Kidney (tissue), 14 donors: ENCODE data around the gene MYORG. TPM values are rescaled to one million over a fixed set of nuclear protein-coding genes. Genes with fewer than 3 reads are reported as not detected.
A peak's percentile ranks its signal among the peaks of the same experiment; 100 is the strongest.
"Not testable (repeated sequence)": the region's sequence is repeated elsewhere in the genome, so short reads cannot be mapped to it uniquely, and the experiment has no call there.

Source experiments
- DNase-seq, 5 donors: peaks; one replicate each; pipeline ENCODE4 v3.0.0-alpha.2; 2013 to 2020
- FAIRE-seq: peaks from 2 replicates; lab custom pipeline; 2012; peaks lifted over from hg19 to GRCh38; lab: Jason Lieb, UNC
- H3K27ac ChIP-seq, 2 donors: one replicate each; pipeline ENCODE4 v1.7.0; 2013; ENCODE audit warnings: low read depth in 2 of 2, low read length in 2 of 2, inconsistent platforms in 1 of 2
- H3K27me3 ChIP-seq: one replicate; pipeline ENCODE4 v1.7.1; 2013; ENCODE audit warnings: low read length, inconsistent platforms; ENCODE audit not compliant: control insufficient read depth, insufficient read depth
- H3K36me3 ChIP-seq, 3 donors: one replicate each; pipeline versions ENCODE4 v1.7.0 to v1.7.1; 2013; ENCODE audit warnings: low read length in 3 of 3, control low read depth in 1 of 3, inconsistent platforms in 1 of 3; ENCODE audit not compliant: insufficient read depth in 3 of 3, control insufficient read depth in 2 of 3
- H3K4me1 ChIP-seq, 3 donors: one replicate each; pipeline versions ENCODE4 v1.7.0 to v1.7.1; 2013; ENCODE audit warnings: low read length in 3 of 3, inconsistent platforms in 1 of 3, low read depth in 1 of 3; ENCODE audit not compliant: control insufficient read depth in 2 of 3, insufficient read depth in 2 of 3
- H3K4me3 ChIP-seq, 3 donors: one replicate each; pipeline versions ENCODE4 v1.7.0 to v1.8.1; 2013; ENCODE audit warnings: low read length in 3 of 3, control low read depth in 1 of 3, inconsistent platforms in 1 of 3
- H3K9ac ChIP-seq, 3 donors: one replicate each; pipeline versions ENCODE4 v1.7.0 to v1.7.1; 2013; ENCODE audit warnings: low read length in 3 of 3, control low read depth in 1 of 3, inconsistent platforms in 1 of 3
- H3K9me3 ChIP-seq, 3 donors: one replicate each; pipeline versions ENCODE4 v1.7.0 to v1.7.1; 2013; ENCODE audit warnings: low read length in 3 of 3, control low read depth in 1 of 3, inconsistent platforms in 1 of 3; ENCODE audit not compliant: control insufficient read depth in 2 of 3, insufficient read depth in 1 of 3
- CTCF ChIP-seq: IDR thresholded peaks from 3 replicates; pipeline ENCODE4 v1.5.1; 2012; ENCODE audit warnings: mild to moderate bottlenecking, moderate library complexity, borderline replicate concordance; ENCODE audit not compliant: insufficient read depth; ENCODE audit errors: extremely low read depth
- intact Hi-C: fragments of 100-400 bp; cut with DNase I; formaldehyde crosslinking; loops from one replicate; pipeline ENCODE4 v1.11.1; 2022
- polyA plus RNA-seq: library from polyadenylated mRNA; stranded (reverse); fragments of 350-450 nt; fragmentation: Illumina TruSeq; extraction: RNeasy Lipid Tissue Mini Kit (QIAGEN cat#74804); gene quantifications from one replicate; pipeline ENCODE4 v1.2.3, GENCODE V29; 2014; ENCODE audit warnings: low read depth, low replicate concordance; ENCODE audit not compliant: insufficient read depth
- total RNA-seq: library from RNA; stranded (reverse); fragmentation: NEBNext Ultra II Directional; extraction: Animal tissue kit (Norgen Biotek cat#: 25700); gene quantifications from one replicate; pipeline ENCODE4 v1.2.1, GENCODE V29; 2021
- donor health status: control.
- donor health status: control.
- donor health status: control.
- donor health status: control.
- donor health status: control.
- donor health status: DM: yes; HTN: yes; CAD: no.
- donor health status: Normal renal cell carcinoma (clear cell type).

Gene MYORG
- total and polyA plus RNA-seq, 2 donors from 2014 or later = 8.1 to 13.5 TPM

GRCh38 chr9:34362614-34363214 is 14.0 kb downstream of the MYORG start:
- H3K36me3 ChIP-seq = no peaks in the 10 kb centered on the region
- FAIRE-seq (no peak), DNase-seq (peak in 1 of 5 donors; percentile 7)
- peaks cover 0 to 5% (median 0%) of the 10 kb centered on the region in 3 donors for H3K4me1 ChIP-seq
- H3K9me3 ChIP-seq = no peaks in the 10 kb centered on the region
- H3K4me3 ChIP-seq = no peak overlapping the region
- H3K27me3 ChIP-seq = no peaks in the 10 kb centered on the region
- H3K9ac ChIP-seq = no peak overlapping the region
- H3K27ac ChIP-seq = no peak overlapping the region
- intact Hi-C loops = no loop called here
- no peak for TF ChIP-seq CTCF

DNA sequence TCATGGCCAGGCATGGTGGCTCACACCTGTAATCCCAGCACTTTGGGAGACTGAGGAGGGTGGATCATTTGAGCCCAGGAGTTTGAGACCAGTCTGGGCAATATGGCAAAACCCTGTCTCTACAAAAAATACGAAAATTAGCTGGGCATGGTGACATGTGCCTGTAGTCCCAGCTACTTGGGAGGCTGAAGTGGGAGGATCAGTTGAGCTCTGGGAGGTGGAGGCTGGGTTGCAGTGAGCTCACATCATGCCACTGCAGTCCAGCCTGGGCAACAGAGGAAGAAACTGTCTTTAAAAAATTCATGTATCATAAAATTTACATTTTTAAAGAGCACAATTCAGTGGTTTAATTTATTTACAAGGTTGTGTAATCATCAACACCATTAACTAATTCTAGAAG is 23.7 kb downstream of the MYORG start:
- intact Hi-C loops, H3K9me3 ChIP-seq, H3K27ac ChIP-seq, H3K36me3 ChIP-seq, FAIRE-seq, H3K9ac ChIP-seq, H3K27me3 ChIP-seq, H3K4me3 ChIP-seq, DNase-seq, H3K4me1 ChIP-seq: not testable (repeated sequence)

DNA sequence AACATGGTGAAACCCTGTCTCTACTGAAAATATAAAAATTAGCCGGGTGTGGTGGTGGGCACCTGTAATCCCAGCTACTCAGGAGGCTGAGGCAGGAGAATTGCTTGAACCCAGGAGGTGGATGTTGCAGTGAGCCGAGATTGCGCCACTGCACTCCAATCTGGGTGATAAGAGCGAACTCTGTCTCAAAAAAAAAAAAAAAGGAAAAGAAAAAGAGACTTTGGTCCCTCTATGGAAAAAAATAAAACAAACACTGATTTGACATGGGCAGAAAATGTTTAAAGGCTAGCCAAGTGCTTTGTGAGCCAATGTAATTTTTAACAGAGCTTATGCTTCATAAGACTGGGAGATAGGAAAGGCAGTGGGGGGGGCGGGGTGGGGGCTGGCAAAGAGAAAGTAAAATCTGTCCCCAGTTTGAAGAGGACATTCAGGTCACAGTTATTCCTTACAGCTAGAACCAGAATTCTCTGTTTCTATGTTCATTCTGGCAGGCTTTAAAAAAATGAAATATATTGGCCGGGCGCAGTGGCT is 24.5 kb downstream of the MYORG start:
- H3K27me3 ChIP-seq, H3K9me3 ChIP-seq, DNase-seq, H3K9ac ChIP-seq, intact Hi-C loops, FAIRE-seq, H3K36me3 ChIP-seq, H3K4me1 ChIP-seq: not testable (repeated sequence)
- peak overlapping the region in 1 of 2 donors; percentile 43 for H3K27ac ChIP-seq
- H3K4me3 ChIP-seq = peak overlapping the region in 1 of 3 donors; percentile 46

DNA sequence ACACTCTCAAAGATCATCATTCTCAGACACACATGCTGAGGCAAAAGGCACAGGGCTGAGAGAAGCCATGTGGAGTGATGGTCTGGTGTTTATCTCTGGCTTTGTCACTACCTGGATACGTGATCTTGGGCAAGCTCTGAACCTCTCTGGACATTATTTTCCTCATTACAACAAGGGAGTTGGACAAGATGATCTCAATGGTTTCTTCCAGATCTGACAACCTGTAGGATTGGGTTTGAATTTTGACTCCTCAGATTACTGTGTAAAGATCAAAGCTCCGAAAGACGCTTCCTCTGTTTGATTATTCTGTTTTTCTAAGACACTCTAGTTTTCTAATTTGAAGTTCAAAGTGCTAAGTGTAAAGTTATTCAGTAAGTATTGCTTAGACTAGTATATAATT is 27.4 kb downstream of the MYORG start:
- no peak overlapping the region for H3K4me3 ChIP-seq
- peaks cover 0 to 10% (median 8%) of the 10 kb centered on the region in 3 donors for H3K4me1 ChIP-seq
- no peaks in the 10 kb centered on the region for H3K36me3 ChIP-seq
- DNase-seq = no peak
- no peak overlapping the region for H3K9ac ChIP-seq
- no peak for TF ChIP-seq CTCF
- H3K27ac ChIP-seq = no peak overlapping the region
- FAIRE-seq = no peak
- intact Hi-C loops = no loop called here
- no peaks in the 10 kb centered on the region for H3K27me3 ChIP-seq
- no peaks in the 10 kb centered on the region for H3K9me3 ChIP-seq
